IMR-90 (cell line): ENCODE data around the gene TANGO2. TPM values are rescaled to one million over a fixed set of nuclear protein-coding genes. Genes with fewer than 3 reads are reported as not detected.

Experiments
- ATAC-seq: fragments of 200-7000 bp; cut with Tn5 transposase; 2 replicates; pipeline ENCODE4 v1.9.1; 2020; ENCODE audit warnings: low read depth, mild to moderate bottlenecking, moderate library complexity
- BruUV-seq: library from RNA; stranded (reverse); fragments of 400-500 nt; replicated peaks from 2 replicates; lab custom pipeline; 2021; lab: Mats Ljungman, UMichigan
- CTCF ChIA-PET: fragments of 300-600 bp; formaldehyde crosslinking; extraction: SDS; loops from one replicate; lab custom pipeline; 2021; ENCODE audit warnings: antibody characterized with exemption; lab: Yijun Ruan, JAX
- POLR2A ChIA-PET: fragments of 300-600 bp; sonication (Branson Sonifier 250); formaldehyde crosslinking; loops from one replicate; lab custom pipeline; 2022; ENCODE audit warnings: antibody characterized with exemption; ENCODE audit not compliant: unreplicated experiment; lab: Charles Lee
- DNase-seq: peaks from one replicate; pipeline ENCODE4 v3.0.0; 2013
- H2AFZ ChIP-seq: replicated peaks from 2 replicates; pipeline ENCODE3; 2013; ENCODE audit warnings: low read length, mild to moderate bottlenecking; ENCODE audit not compliant: poor library complexity
- H2AK5ac ChIP-seq: 2 replicates; pipeline ENCODE4 v1.6.1; 2013; ENCODE audit warnings: low read depth, low read length, inconsistent platforms
- H2AK9ac ChIP-seq: replicated peaks from 2 replicates; pipeline ENCODE3; 2013; ENCODE audit warnings: mild to moderate bottlenecking, low read depth, low read length, moderate library complexity; ENCODE audit not compliant: poor library complexity
- H2BK120ac ChIP-seq: 2 replicates; pipeline ENCODE4 v1.6.1; 2013; ENCODE audit warnings: low read depth, low read length, inconsistent platforms
- H2BK15ac ChIP-seq: 3 replicates; pipeline ENCODE4 v1.6.1; 2013; ENCODE audit warnings: low read depth, low read length, inconsistent platforms
- H2BK20ac ChIP-seq: 2 replicates; pipeline ENCODE4 v1.6.1; 2013; ENCODE audit warnings: low read depth, mild to moderate bottlenecking, inconsistent platforms, low read length, moderate library complexity
- H2BK5ac ChIP-seq: 2 replicates; pipeline ENCODE4 v1.6.1; 2013; ENCODE audit warnings: mild to moderate bottlenecking, low read depth, low read length, inconsistent platforms; ENCODE audit not compliant: poor library complexity, severe bottlenecking
- H3K14ac ChIP-seq: replicated peaks from 2 replicates; pipeline ENCODE4 v1.6.1; 2013; ENCODE audit warnings: low read depth, low read length, inconsistent platforms
- H3K18ac ChIP-seq: 2 replicates; pipeline ENCODE4 v1.6.1; 2013; ENCODE audit warnings: low read depth, low read length, control low read depth
- H3K23ac ChIP-seq: 2 replicates; pipeline ENCODE4 v1.6.1; 2013; ENCODE audit warnings: low read depth, low read length, inconsistent platforms
- H3K27ac ChIP-seq: 2 replicates; pipeline ENCODE4 v1.5.1; 2013; ENCODE audit warnings: mild to moderate bottlenecking, control low read depth, low read length; ENCODE audit not compliant: insufficient read depth
- H3K27me3 ChIP-seq: 2 replicates; pipeline ENCODE4 v1.6.1; 2013; ENCODE audit warnings: low read length; ENCODE audit not compliant: control insufficient read depth, insufficient read depth
- H3K36me3 ChIP-seq: 2 replicates; pipeline ENCODE4 v1.6.1; 2013; ENCODE audit warnings: low read length, mixed read lengths; ENCODE audit not compliant: control insufficient read depth, insufficient read depth
- H3K4ac ChIP-seq: 2 replicates; pipeline ENCODE4 v1.6.1; 2013; ENCODE audit warnings: low read depth, low read length, inconsistent platforms
- H3K4me1 ChIP-seq: 2 replicates; pipeline ENCODE4 v1.6.1; 2013; ENCODE audit warnings: low read length, mixed read lengths; ENCODE audit not compliant: control insufficient read depth, insufficient read depth
- H3K4me2 ChIP-seq: 2 replicates; pipeline ENCODE4 v1.6.1; 2013; ENCODE audit warnings: low read depth, mild to moderate bottlenecking, control low read depth, low read length, moderate library complexity
- H3K4me3 ChIP-seq: 2 replicates; pipeline ENCODE4 v1.5.1; 2013; ENCODE audit warnings: low read depth, mild to moderate bottlenecking, control low read depth, low read length, moderate library complexity; ENCODE audit not compliant: insufficient read depth
- H3K56ac ChIP-seq: 2 replicates; pipeline ENCODE4 v1.6.1; 2013; ENCODE audit warnings: low read length, inconsistent platforms; ENCODE audit not compliant: insufficient read depth; ENCODE audit errors: extremely low read depth
- H3K79me1 ChIP-seq, 2 experiments: 2 replicates each; pipeline ENCODE4 v1.6.1; 2013; ENCODE audit warnings: low read length in 2 of 2, inconsistent platforms in 1 of 2, low read depth in 1 of 2
- H3K9ac ChIP-seq: 2 replicates; pipeline ENCODE4 v1.6.1; 2013; ENCODE audit warnings: low read depth, low read length, control low read depth
- H3K9me1 ChIP-seq: 2 replicates; pipeline ENCODE4 v1.6.1; 2013; ENCODE audit warnings: low read length, inconsistent platforms; ENCODE audit not compliant: insufficient read depth
- H3K9me3 ChIP-seq: 2 replicates; pipeline ENCODE4 v1.6.1; 2013; ENCODE audit warnings: low read length; ENCODE audit not compliant: control insufficient read depth, insufficient read depth
- H4K20me1 ChIP-seq: 2 replicates; pipeline ENCODE4 v1.6.1; 2013; ENCODE audit warnings: low read length, inconsistent platforms; ENCODE audit not compliant: insufficient read depth
- H4K5ac ChIP-seq: 2 replicates; pipeline ENCODE4 v1.6.1; 2013; ENCODE audit warnings: mild to moderate bottlenecking, low read depth, low read length, control low read depth
- H4K8ac ChIP-seq, 2 experiments: 2 replicates each; pipeline ENCODE4 v1.6.1; 2013; ENCODE audit warnings: low read depth in 2 of 2, low read length in 2 of 2, control low read depth in 1 of 2, inconsistent platforms in 1 of 2
- H4K91ac ChIP-seq: 2 replicates; pipeline ENCODE4 v1.6.1; 2013; ENCODE audit warnings: low read depth, low read length, inconsistent platforms; ENCODE audit not compliant: insufficient read depth
- CEBPB ChIP-seq: IDR thresholded peaks from 2 replicates; pipeline ENCODE4 v1.6.1; 2012; ENCODE audit warnings: low read depth, low read length, improper control_type of control experiment
- CTCF ChIP-seq: conservative IDR thresholded peaks from 2 replicates; pipeline ENCODE4 v1.5.1; 2012; ENCODE audit warnings: mild to moderate bottlenecking, low read depth, low read length, improper control_type of control experiment
- MAFK ChIP-seq: IDR thresholded peaks from 2 replicates; pipeline ENCODE4 v1.6.1; 2012; ENCODE audit warnings: low read depth, low read length, improper control_type of control experiment
- NFE2L2 ChIP-seq: fragments of 150-350 bp; IDR thresholded peaks from 2 replicates; pipeline ENCODE4 v1.6.1; 2016; ENCODE audit warnings: low read depth, mild to moderate bottlenecking, low read length
- RAD21 ChIP-seq: IDR thresholded peaks from 2 replicates; pipeline ENCODE4 v1.6.1; 2012; ENCODE audit warnings: low read length, improper control_type of control experiment
- RCOR1 ChIP-seq: IDR thresholded peaks from 2 replicates; pipeline ENCODE4 v1.6.1; 2012; ENCODE audit warnings: mild to moderate bottlenecking, low read length, improper control_type of control experiment; ENCODE audit not compliant: insufficient replicate concordance
- SMC3 ChIP-seq: fragments of 150-350 bp; IDR thresholded peaks from 2 replicates; pipeline ENCODE4 v1.6.1; 2016; ENCODE audit warnings: low read depth, mild to moderate bottlenecking, antibody characterized with exemption, low read length, moderate library complexity
- USF2 ChIP-seq: fragments of 150-350 bp; IDR thresholded peaks from 2 replicates; pipeline ENCODE4 v1.6.1; 2017; ENCODE audit warnings: mild to moderate bottlenecking, antibody characterized with exemption, low read length, low read depth
- WGBS, 2 experiments: methylation state at CpG; one replicate each; pipeline versions ENCODE4 v1.1.5 to v1.1.7; 2013; ENCODE audit warnings: missing lambda C conversion rate in 2 of 2; ENCODE audit not compliant: insufficient read length in 1 of 2; ENCODE audit errors: extremely low coverage in 2 of 2; 5-methylcytosine and 5-hydroxymethylcytosine counted together
- dilution Hi-C: fragments of 300-500 bp; cut with HindIII; formaldehyde crosslinking; loops from one replicate; pipeline ENCODE4 v1.14.3; 2018; ENCODE audit warnings: low sequenced_read_pairs; ENCODE audit not compliant: unreplicated experiment
- in situ Hi-C: fragments of 300-500 bp; cut with MboI; formaldehyde crosslinking; loops from 3 replicates; pipeline ENCODE4 v1.14.3; 2019; ENCODE audit warnings: low sequenced_read_pairs, inconsistent platforms, mixed read lengths
- intact Hi-C: fragments of 100-400 bp; cut with micrococcal nuclease; formaldehyde crosslinking; loops from 2 replicates; pipeline ENCODE4 v1.10.0; 2022
- polyA plus RNA-seq, 3 experiments: library from polyadenylated mRNA; depleted of rRNA; stranded (reverse); fragments of >200 nt; gene quantifications; 2 replicates each; pipeline ENCODE4 v1.2.3, GENCODE V29; 2012; ENCODE audit warnings: low replicate concordance in 1 of 3
- total RNA-seq: library from RNA; depleted of rRNA; stranded (reverse); fragments of >200 nt; gene quantifications from 2 replicates; pipeline ENCODE4 v1.2.3, GENCODE V29; 2012

The TANGO2 gene
- total and polyA plus RNA-seq, 2 of the 4 experiments (the other 2 are of a cell fraction): 45.1 to 75.1 TPM

DNA sequence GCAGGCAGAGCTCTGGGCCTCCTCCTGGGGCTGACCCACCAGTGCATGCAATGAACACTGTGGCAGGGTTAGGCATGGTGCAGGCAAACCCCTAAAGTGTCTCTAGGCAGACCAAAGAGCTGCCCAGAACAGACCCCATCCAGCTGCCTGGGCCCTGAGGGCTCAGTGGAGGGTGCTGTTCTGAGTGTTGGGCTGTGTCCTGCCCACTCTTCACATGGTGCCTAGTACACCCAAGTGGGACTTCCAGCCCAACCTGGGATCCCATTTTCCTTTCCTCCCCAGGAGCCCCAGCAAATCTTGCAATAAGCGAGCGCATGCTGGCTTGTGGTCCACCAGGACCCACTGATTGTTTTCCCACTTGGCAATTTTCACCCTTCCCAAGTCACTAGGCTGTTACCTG, 30.7 kb upstream of the TANGO2 start (continued):
- no peak for TF ChIP-seq USF2

- WGBS, 2 experiments: 87% methylated on average over 9 of the region's 20 CpGs; no CpG with 5 or more reads in 1 of the 2 experiments
- no peaks in the 10 kb centered on the region for H3K27me3 ChIP-seq
- H3K4ac ChIP-seq: no peak overlapping the region
- intact Hi-C loops (no loop called here), in situ Hi-C loops (no loop called here), dilution Hi-C loops (no loop called here)
- H4K5ac ChIP-seq: no peak overlapping the region
- no peak overlapping the region for H2AK9ac ChIP-seq
- H3K18ac ChIP-seq: no peak overlapping the region
- no peaks in the 10 kb centered on the region for H3K36me3 ChIP-seq
- H2BK120ac ChIP-seq: no peak overlapping the region
- H4K8ac ChIP-seq: no peak overlapping the region
- H2AK5ac ChIP-seq: no peak overlapping the region
- H3K56ac ChIP-seq: no peak overlapping the region
- H3K14ac ChIP-seq: no peak overlapping the region
- ATAC-seq (no peak), DNase-seq (no peak)
- H3K23ac ChIP-seq: no peak overlapping the region
- no peak overlapping the region for H3K4me3 ChIP-seq
- H2BK5ac ChIP-seq: no peak overlapping the region
- H2BK20ac ChIP-seq: no peak overlapping the region
- TF ChIP-seq RCOR1 (no peak), CEBPB (no peak), SMC3 (no peak), NFE2L2 (no peak), CTCF (no peak), RAD21 (no peak), MAFK (no peak)
- ChIA-PET CTCF (interaction anchor here (1.1 kb wide), 1 partner anchor 31 kb away, joined by 3 read pairs; no protein-coding TSS in a partner anchor), POLR2A (no interaction called here)
- no peak overlapping the region for H4K91ac ChIP-seq
- H4K20me1 ChIP-seq: peaks cover 4% of the 10 kb centered on the region; the same call in 1 of the 2 replicates
- H2AFZ ChIP-seq: no peak overlapping the region
- peaks cover 0 to 8% of the 10 kb centered on the region in 2 experiments; a peak in 2 of 4 replicates for H3K79me1 ChIP-seq
- no peak overlapping the region for H3K9ac ChIP-seq
- peaks cover 12% of the 10 kb centered on the region; the same call in 1 of the 2 replicates for H3K9me1 ChIP-seq
- H2BK15ac ChIP-seq: no peak overlapping the region
- no peak overlapping the region for H3K4me2 ChIP-seq
- H3K9me3 ChIP-seq: no peaks in the 10 kb centered on the region
- H3K4me1 ChIP-seq: peaks cover 17% of the 10 kb centered on the region
- BruUV-seq: no TSS peak
- no peak overlapping the region for H3K27ac ChIP-seq
These were observed 30.1 kb upstream of the TANGO2 start for GRCh38 chr22:19990609-19991394.
